Cardiac muscle cell (in vitro differentiated cells and primary cell): ENCODE results near the gene CGB1. TPM values are rescaled to one million over a fixed set of nuclear protein-coding genes. Genes with fewer than 3 reads are reported as not detected.

ENCODE experiments used
- DNase-seq, 2 donors: peaks; one replicate each; pipeline versions ENCODE4 v3.0.0 to v3.0.0-alpha.2; 2010 to 2017; ENCODE audit warnings: low read depth in 1 of 2, low spot score in 1 of 2
- H3K27ac ChIP-seq: fragments of 200-600 bp; sonication (generic); 2 replicates; pipeline ENCODE4 v1.5.1; 2016
- H3K27me3 ChIP-seq: fragments of 200-600 bp; sonication (generic); 2 replicates; pipeline ENCODE4 v1.6.0; 2016; ENCODE audit warnings: control low read depth
- H3K36me3 ChIP-seq: fragments of 200-600 bp; sonication (generic); 2 replicates; pipeline ENCODE4 v1.5.1; 2016; ENCODE audit warnings: control low read depth
- H3K4me1 ChIP-seq: fragments of 200-600 bp; sonication (generic); 2 replicates; pipeline ENCODE4 v1.8.1; 2017; ENCODE audit warnings: low read depth, mild to moderate bottlenecking, mixed run types
- H3K4me3 ChIP-seq: fragments of 200-600 bp; sonication (generic); 2 replicates; pipeline ENCODE4 v1.5.1; 2016; ENCODE audit warnings: mild to moderate bottlenecking
- H3K9me3 ChIP-seq: fragments of 200-600 bp; sonication (generic); 2 replicates; pipeline ENCODE4 v1.5.1; 2017; ENCODE audit warnings: low read depth, mild to moderate bottlenecking, control low read depth
- polyA plus RNA-seq: library from polyadenylated mRNA; unstranded; fragments of >200 nt; fragmentation: Nextera tagmentation; extraction: Ambion mirVana; gene quantifications from 2 replicates; pipeline ENCODE4 v1.2.1, GENCODE V29; 2016
- total RNA-seq: library from RNA; depleted of rRNA; stranded (reverse); fragments of >200 nt; gene quantifications from 2 replicates; pipeline ENCODE4 v1.2.3, GENCODE V29; 2016
- TF ChIP-seq, protein P1 (sequence below): IDR thresholded peaks from 2 replicates; pipeline ENCODE4 v1.5.1; 2012; ENCODE audit warnings: low read depth, mild to moderate bottlenecking, low read length

The CGB1 gene
- total and polyA plus RNA-seq, 2 experiments from 2014 or later, result not detected

DNA sequence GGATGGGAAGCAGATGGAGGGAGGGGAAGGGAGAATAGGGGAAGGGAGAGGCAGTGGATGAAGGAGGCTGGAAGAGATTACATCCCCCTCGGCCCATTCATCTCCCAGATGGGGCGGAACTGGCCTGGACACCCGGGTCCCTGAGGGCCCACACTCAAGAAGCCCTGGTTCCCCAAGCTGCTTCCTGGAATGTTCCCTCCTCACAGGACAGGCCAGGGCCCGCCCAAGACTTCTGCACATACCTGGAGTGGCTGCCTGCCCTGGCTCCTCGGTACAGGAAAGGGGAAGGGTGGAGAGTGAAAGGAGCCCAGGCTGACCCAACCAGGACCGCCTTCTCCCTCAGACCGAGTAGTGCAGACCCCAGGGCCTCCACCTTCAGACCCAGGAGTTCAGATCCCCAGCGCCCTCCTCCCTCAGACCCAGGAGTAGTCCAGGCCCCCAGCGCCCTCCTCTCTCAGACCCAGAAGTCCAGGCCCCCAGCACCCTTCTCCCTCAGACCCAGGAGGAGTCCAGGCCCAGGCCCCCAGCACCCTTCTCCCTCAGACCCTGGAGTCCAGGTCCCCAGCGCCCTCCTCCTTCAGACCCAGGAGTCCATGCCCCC is 27.4 kb upstream of the CGB1 start:
- TF ChIP-seq, protein P1, sequence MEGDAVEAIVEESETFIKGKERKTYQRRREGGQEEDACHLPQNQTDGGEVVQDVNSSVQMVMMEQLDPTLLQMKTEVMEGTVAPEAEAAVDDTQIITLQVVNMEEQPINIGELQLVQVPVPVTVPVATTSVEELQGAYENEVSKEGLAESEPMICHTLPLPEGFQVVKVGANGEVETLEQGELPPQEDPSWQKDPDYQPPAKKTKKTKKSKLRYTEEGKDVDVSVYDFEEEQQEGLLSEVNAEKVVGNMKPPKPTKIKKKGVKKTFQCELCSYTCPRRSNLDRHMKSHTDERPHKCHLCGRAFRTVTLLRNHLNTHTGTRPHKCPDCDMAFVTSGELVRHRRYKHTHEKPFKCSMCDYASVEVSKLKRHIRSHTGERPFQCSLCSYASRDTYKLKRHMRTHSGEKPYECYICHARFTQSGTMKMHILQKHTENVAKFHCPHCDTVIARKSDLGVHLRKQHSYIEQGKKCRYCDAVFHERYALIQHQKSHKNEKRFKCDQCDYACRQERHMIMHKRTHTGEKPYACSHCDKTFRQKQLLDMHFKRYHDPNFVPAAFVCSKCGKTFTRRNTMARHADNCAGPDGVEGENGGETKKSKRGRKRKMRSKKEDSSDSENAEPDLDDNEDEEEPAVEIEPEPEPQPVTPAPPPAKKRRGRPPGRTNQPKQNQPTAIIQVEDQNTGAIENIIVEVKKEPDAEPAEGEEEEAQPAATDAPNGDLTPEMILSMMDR, result no peak
- Histone ChIP-seq H3K27me3 (no peaks in the 10 kb centered on the region), H3K9me3 (no peaks in the 10 kb centered on the region), H3K27ac (peak overlapping the region; percentile 93), H3K4me1 (peaks cover 45% of the 10 kb centered on the region), H3K36me3 (no peaks in the 10 kb centered on the region), H3K4me3 (peak overlapping the region; percentile 43)
- peak in 1 of 2 donors; percentile 18 for DNase-seq

DNA sequence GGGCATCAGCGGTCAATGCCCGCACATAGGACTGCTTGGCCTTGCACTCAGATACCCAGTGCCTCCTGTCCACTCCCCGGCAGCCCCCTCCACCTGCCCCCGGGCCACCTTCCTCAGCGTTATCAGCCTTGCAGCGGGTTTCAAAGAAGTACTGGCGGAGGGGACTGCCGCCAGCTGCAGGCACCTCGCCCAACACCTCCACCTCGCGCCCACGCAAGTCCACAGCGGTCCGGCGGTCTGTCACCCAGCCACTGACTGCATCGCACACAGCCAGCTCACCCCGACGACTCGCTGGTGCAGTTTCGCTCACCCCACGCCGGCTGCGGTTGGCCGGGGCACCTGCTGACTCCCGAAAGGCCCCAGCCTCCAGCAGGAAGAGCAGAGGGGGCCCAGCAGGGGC is 24.8 kb upstream of the CGB1 start:
- no peak overlapping the region for H3K4me3 ChIP-seq
- no peaks in the 10 kb centered on the region for H3K36me3 ChIP-seq
- no peak for DNase-seq
- TF ChIP-seq, protein P1, result no peak
- no peaks in the 10 kb centered on the region for H3K9me3 ChIP-seq
- no peak overlapping the region for H3K27ac ChIP-seq
- peaks cover 36% of the 10 kb centered on the region for H3K4me1 ChIP-seq
- H3K27me3 ChIP-seq, result no peaks in the 10 kb centered on the region

DNA sequence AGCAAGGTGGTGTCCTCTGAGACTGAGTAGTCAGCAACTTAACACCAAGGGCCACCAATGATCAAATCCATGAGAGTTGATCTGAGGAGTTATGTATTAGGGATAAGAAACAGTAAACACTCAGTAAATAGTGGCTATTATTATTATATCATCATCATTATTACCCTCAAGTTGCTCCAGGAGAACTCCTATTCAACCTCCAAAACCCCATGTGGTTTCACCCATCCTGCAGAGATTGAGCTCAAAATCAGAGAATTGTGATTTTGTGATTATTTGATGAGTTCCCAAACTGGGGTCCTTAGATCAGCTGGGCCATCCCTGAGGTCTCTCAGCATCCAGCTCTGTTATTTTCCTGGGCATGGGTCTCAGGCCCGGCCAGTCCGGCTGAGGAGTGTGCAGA is 24.3 kb upstream of the CGB1 start:
- TF ChIP-seq, protein P1, result no peak
- Histone ChIP-seq H3K27ac (no peak overlapping the region), H3K9me3 (no peaks in the 10 kb centered on the region), H3K4me1 (peaks cover 32% of the 10 kb centered on the region), H3K27me3 (no peaks in the 10 kb centered on the region), H3K4me3 (no peak overlapping the region), H3K36me3 (no peaks in the 10 kb centered on the region)
- DNase-seq, result no peak

DNA sequence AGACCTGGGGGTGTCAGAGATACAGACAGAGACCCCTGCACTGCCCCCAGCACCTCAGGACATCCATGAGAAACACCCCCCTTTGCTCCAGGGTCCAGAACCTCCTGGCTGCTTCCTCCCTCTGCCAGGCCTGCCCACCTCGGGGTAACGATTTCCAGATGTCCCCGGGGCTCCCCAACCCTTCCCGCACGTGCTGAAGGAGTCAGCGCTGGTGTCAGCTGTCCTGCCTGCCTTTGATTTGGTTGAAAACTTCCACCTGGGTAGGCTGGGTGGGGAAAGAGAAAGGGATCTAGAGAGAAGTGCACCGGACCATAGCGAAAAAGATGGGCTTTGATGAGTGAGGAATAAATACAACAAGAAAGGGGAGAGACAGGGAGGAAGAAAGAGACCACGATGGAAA is 22.4 kb upstream of the CGB1 start:
- peaks cover 14% of the 10 kb centered on the region for H3K4me1 ChIP-seq
- H3K4me3 ChIP-seq, result no peak overlapping the region
- no peaks in the 10 kb centered on the region for H3K9me3 ChIP-seq
- TF ChIP-seq, protein P1, result no peak
- H3K27ac ChIP-seq, result no peak overlapping the region
- DNase-seq, result no peak
- no peaks in the 10 kb centered on the region for H3K36me3 ChIP-seq
- no peaks in the 10 kb centered on the region for H3K27me3 ChIP-seq

DNA sequence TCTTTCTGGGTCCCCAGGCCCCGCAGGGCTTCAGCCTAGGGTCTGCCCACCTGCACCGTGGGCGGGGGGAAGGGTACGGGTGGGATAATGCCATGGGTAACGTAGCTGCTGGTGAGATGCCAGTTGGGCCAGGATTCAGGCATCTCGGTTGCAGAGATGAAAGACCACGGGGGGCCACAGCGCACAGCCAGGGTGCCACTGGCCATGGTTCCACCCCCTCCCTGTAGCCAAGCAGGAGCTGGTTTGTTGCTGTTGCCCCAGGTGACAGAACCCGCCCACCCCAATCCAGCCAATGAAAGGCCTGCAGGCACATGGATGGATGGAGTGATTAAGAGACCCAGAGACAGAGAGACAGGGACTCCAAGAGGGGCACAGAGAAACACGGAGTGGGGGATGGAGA is 21.9 kb upstream of the CGB1 start:
- H3K9me3 ChIP-seq, result no peaks in the 10 kb centered on the region
- H3K27me3 ChIP-seq, result no peaks in the 10 kb centered on the region
- H3K4me3 ChIP-seq, result no peak overlapping the region
- peak; percentile 32 to 33 for DNase-seq
- TF ChIP-seq, protein P1, result no peak
- H3K27ac ChIP-seq, result no peak overlapping the region
- peaks cover 11% of the 10 kb centered on the region for H3K4me1 ChIP-seq
- H3K36me3 ChIP-seq, result no peaks in the 10 kb centered on the region
